Neural cell (in vitro differentiated cells): Measurements from ENCODE around the gene AKAP8L. TPM values are rescaled to one million over a fixed set of nuclear protein-coding genes. Genes with fewer than 3 reads are reported as not detected.

Source experiments
- H2AFZ ChIP-seq: fragments of 200-600, 300-800 bp; sonication (generic), shearing (Covaris generic); 2 replicates; pipeline ENCODE4 v1.6.0; 2014; ENCODE audit warnings: low read depth, mild to moderate bottlenecking, antibody characterized with exemption, low read length, moderate library complexity
- H3F3A ChIP-seq: fragments of 200-600 bp; shearing (Covaris generic); 2 replicates; pipeline ENCODE4 v1.6.1; 2016; ENCODE audit warnings: mild to moderate bottlenecking, moderate library complexity, mixed read lengths, antibody characterized with exemption, low read length; ENCODE audit not compliant: insufficient read depth, poor library complexity, severe bottlenecking
- H3K27ac ChIP-seq: fragments of 200-600, 300-800 bp; sonication (generic), shearing (Covaris generic); 2 replicates; pipeline ENCODE4 v1.5.1; 2014; ENCODE audit warnings: mild to moderate bottlenecking, low read length, moderate library complexity
- H3K27me3 ChIP-seq: fragments of 300-800, 200-600 bp; sonication (generic), shearing (Covaris generic); 2 replicates; pipeline ENCODE4 v1.6.0; 2014; ENCODE audit warnings: mild to moderate bottlenecking, low read depth, low read length, moderate library complexity; ENCODE audit not compliant: insufficient read depth
- H3K36me3 ChIP-seq: fragments of 300-800, 200-600 bp; sonication (generic), shearing (Covaris generic); 2 replicates; pipeline ENCODE4 v1.5.1; 2014; ENCODE audit warnings: mild to moderate bottlenecking, antibody characterized with exemption, low read length, moderate library complexity; ENCODE audit not compliant: insufficient read depth
- H3K4me2 ChIP-seq: fragments of 300-800, 200-600 bp; sonication (generic), shearing (Covaris generic); 2 replicates; pipeline ENCODE4 v1.6.0; 2014; ENCODE audit warnings: mild to moderate bottlenecking, low read length
- H3K4me3 ChIP-seq: fragments of 300-800, 200-600 bp; sonication (generic), shearing (Covaris generic); 2 replicates; pipeline ENCODE4 v1.5.1; 2014; ENCODE audit warnings: mild to moderate bottlenecking, low read length, moderate library complexity
- H3K79me2 ChIP-seq: fragments of 200-600 bp; shearing (Covaris generic); replicated peaks from 2 replicates; pipeline ENCODE4 v1.6.0; 2014; ENCODE audit warnings: mild to moderate bottlenecking, low read length, moderate library complexity; ENCODE audit not compliant: insufficient read depth
- H3K9ac ChIP-seq: fragments of 300-800, 200-600 bp; sonication (generic), shearing (Covaris generic); 2 replicates; pipeline ENCODE4 v1.6.1; 2016; ENCODE audit warnings: mild to moderate bottlenecking, low read length, mixed read lengths
- H3K9me2 ChIP-seq: fragments of 200-600 bp; shearing (Covaris generic); 2 replicates; pipeline ENCODE4 v1.6.1; 2016; ENCODE audit warnings: mild to moderate bottlenecking, low read length, mixed read lengths; ENCODE audit not compliant: insufficient read depth
- H3K9me3 ChIP-seq: fragments of 200-600, 300-800 bp; sonication (generic), shearing (Covaris generic); 2 replicates; pipeline ENCODE4 v1.6.1; 2016; ENCODE audit warnings: mild to moderate bottlenecking, mixed run types, low read length, moderate library complexity, mixed read lengths
- H4K20me1 ChIP-seq: fragments of 200-600 bp; shearing (Covaris generic); 2 replicates; pipeline ENCODE4 v1.6.1; 2016; ENCODE audit warnings: mild to moderate bottlenecking, mixed run types; ENCODE audit not compliant: insufficient read depth
- EP300 ChIP-seq: fragments of 450-650 bp; conservative IDR thresholded peaks from 2 replicates; pipeline ENCODE4 v1.6.1; 2014; ENCODE audit warnings: antibody characterized with exemption, mild to moderate bottlenecking, moderate library complexity; ENCODE audit not compliant: poor library complexity, severe bottlenecking
- EZH2 ChIP-seq: fragments of 200-600, 300-800 bp; shearing (Covaris generic), sonication (generic); IDR thresholded peaks from 2 replicates; pipeline ENCODE4 v1.6.1; 2014; ENCODE audit warnings: antibody characterized with exemption, low read length, borderline replicate concordance, mild to moderate bottlenecking; ENCODE audit not compliant: insufficient read depth, poor library complexity, severe bottlenecking
- MXI1 ChIP-seq: fragments of 450-650 bp; conservative IDR thresholded peaks from 2 replicates; pipeline ENCODE4 v1.6.1; 2014; ENCODE audit warnings: antibody characterized with exemption, mild to moderate bottlenecking; ENCODE audit not compliant: poor library complexity, severe bottlenecking
- POLR2AphosphoS5 ChIP-seq: IDR thresholded peaks from 2 replicates; pipeline ENCODE4 v1.6.1; 2012
- RAD21 ChIP-seq: fragments of 450-650 bp; conservative IDR thresholded peaks from 2 replicates; pipeline ENCODE4 v1.6.1; 2014; ENCODE audit warnings: antibody characterized with exemption, mild to moderate bottlenecking, moderate library complexity
- SMC3 ChIP-seq: fragments of 450-650 bp; conservative IDR thresholded peaks from 2 replicates; pipeline ENCODE4 v1.6.1; 2014; ENCODE audit warnings: antibody characterized with exemption, mild to moderate bottlenecking, moderate library complexity; ENCODE audit not compliant: poor library complexity
- TAF1 ChIP-seq: IDR thresholded peaks from 2 replicates; pipeline ENCODE4 v1.6.1; 2012; ENCODE audit warnings: low read depth
- polyA plus RNA-seq: library from polyadenylated mRNA; depleted of rRNA; stranded (reverse); fragments of >200 nt; gene quantifications from 2 replicates; pipeline ENCODE4 v1.2.3, GENCODE V29; 2014
- TF ChIP-seq, protein P1 (sequence below): IDR thresholded peaks from 2 replicates; pipeline ENCODE4 v1.6.1; 2012; ENCODE audit warnings: borderline replicate concordance
- TF ChIP-seq, protein P2 (sequence below): fragments of 450-650 bp; IDR thresholded peaks from 2 replicates; pipeline ENCODE4 v1.5.1; 2014; ENCODE audit warnings: antibody characterized with exemption, mild to moderate bottlenecking, moderate library complexity; ENCODE audit not compliant: poor library complexity, severe bottlenecking

The AKAP8L gene
- polyA plus RNA-seq, 1 donor from 2014 or later = 281 TPM

DNA sequence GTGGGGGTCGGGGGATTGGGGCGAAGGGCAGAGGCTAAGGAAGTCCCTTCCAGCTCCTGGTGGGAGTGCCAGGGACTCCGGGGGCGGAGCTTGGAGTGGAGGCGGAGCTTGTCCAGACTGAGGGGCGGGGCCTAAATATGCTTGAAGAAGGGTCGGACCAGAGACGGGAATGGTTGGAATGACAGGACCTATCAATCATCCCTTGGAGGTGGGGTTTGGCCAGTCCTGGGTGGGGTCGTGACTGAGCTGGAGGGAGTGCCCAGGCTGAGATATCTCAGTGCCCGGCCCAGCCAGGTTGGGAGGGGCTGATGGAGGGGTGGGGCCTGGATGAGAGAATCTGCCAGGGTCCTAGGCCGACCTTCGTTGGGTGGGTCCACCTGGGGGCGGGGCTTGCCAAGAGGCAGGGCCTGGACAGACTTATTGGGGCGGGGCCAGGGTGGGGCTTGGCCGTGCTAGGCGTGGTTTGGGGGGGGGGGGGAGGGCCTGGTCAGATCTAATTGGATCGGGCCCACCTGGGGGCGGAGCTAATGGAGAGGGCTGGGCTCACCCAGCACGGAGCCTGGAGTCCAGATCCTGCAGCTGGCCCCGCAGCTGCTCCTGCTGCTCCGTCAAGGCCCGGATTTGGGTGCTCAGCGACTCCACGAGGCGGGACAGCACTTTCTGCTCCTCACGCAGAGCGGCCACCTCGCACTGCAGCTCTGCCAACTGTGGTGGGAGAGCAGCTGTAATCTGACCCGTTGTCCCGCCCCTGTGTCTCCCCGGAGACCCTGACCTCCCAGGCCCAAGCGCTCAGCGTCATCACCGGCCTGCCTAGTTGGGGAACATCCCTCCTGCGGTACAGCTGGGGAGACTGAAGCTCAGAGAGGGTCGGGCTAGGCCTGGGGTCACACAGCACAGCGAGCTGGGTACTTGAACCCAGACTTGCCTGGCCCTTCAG is 33.6 kb upstream of the AKAP8L start:
- Histone ChIP-seq H3K4me2 (no peak overlapping the region), H2AFZ (no peak overlapping the region), H3K4me3 (no peak overlapping the region), H3K9ac (no peak overlapping the region), H3K79me2 (peaks cover 3% of the 10 kb centered on the region), H3K27me3 (peaks cover 48% of the 10 kb centered on the region), H4K20me1 (no peaks in the 10 kb centered on the region), H3K36me3 (no peaks in the 10 kb centered on the region), H3K27ac (no peak overlapping the region), H3K9me2 (no peaks in the 10 kb centered on the region), H3K9me3 (no peaks in the 10 kb centered on the region), H3F3A (peaks cover 8% of the 10 kb centered on the region)
- no peak for TF ChIP-seq TAF1
- TF ChIP-seq, protein P1, sequence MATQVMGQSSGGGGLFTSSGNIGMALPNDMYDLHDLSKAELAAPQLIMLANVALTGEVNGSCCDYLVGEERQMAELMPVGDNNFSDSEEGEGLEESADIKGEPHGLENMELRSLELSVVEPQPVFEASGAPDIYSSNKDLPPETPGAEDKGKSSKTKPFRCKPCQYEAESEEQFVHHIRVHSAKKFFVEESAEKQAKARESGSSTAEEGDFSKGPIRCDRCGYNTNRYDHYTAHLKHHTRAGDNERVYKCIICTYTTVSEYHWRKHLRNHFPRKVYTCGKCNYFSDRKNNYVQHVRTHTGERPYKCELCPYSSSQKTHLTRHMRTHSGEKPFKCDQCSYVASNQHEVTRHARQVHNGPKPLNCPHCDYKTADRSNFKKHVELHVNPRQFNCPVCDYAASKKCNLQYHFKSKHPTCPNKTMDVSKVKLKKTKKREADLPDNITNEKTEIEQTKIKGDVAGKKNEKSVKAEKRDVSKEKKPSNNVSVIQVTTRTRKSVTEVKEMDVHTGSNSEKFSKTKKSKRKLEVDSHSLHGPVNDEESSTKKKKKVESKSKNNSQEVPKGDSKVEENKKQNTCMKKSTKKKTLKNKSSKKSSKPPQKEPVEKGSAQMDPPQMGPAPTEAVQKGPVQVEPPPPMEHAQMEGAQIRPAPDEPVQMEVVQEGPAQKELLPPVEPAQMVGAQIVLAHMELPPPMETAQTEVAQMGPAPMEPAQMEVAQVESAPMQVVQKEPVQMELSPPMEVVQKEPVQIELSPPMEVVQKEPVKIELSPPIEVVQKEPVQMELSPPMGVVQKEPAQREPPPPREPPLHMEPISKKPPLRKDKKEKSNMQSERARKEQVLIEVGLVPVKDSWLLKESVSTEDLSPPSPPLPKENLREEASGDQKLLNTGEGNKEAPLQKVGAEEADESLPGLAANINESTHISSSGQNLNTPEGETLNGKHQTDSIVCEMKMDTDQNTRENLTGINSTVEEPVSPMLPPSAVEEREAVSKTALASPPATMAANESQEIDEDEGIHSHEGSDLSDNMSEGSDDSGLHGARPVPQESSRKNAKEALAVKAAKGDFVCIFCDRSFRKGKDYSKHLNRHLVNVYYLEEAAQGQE = no peak
- TF ChIP-seq EZH2 = no peak
- no peak for TF ChIP-seq RAD21
- no peak for TF ChIP-seq SMC3
- TF ChIP-seq MXI1 = no peak
- TF ChIP-seq, protein P2, sequence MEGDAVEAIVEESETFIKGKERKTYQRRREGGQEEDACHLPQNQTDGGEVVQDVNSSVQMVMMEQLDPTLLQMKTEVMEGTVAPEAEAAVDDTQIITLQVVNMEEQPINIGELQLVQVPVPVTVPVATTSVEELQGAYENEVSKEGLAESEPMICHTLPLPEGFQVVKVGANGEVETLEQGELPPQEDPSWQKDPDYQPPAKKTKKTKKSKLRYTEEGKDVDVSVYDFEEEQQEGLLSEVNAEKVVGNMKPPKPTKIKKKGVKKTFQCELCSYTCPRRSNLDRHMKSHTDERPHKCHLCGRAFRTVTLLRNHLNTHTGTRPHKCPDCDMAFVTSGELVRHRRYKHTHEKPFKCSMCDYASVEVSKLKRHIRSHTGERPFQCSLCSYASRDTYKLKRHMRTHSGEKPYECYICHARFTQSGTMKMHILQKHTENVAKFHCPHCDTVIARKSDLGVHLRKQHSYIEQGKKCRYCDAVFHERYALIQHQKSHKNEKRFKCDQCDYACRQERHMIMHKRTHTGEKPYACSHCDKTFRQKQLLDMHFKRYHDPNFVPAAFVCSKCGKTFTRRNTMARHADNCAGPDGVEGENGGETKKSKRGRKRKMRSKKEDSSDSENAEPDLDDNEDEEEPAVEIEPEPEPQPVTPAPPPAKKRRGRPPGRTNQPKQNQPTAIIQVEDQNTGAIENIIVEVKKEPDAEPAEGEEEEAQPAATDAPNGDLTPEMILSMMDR = no peak
- TF ChIP-seq POLR2AphosphoS5 = no peak
- TF ChIP-seq EP300 = no peak

DNA sequence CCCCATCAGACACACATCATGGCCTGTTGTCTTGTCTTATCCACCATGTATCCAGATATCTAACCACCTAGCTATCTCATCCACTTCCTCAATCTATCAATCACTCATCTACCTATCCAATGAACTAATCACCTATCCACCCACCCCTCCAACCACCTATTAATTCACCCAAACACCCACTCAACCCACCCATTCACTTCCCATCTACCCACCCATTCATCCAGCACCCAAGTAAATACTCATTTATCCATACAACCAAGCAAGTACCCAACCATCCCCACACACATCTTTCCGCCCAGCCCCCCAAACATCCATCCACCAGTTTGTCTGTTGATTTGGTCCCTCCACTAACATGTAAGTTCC is 31.7 kb upstream of the AKAP8L start:
- no peaks in the 10 kb centered on the region for H3K9me2 ChIP-seq
- no peak for TF ChIP-seq EP300
- no peak for TF ChIP-seq MXI1
- TF ChIP-seq, protein P1 = no peak
- TF ChIP-seq RAD21 = no peak
- TF ChIP-seq, protein P2 = no peak
- no peak for TF ChIP-seq POLR2AphosphoS5
- TF ChIP-seq EZH2 = no peak
- no peak for TF ChIP-seq TAF1
- TF ChIP-seq SMC3 = no peak
- no peak overlapping the region for H3K9ac ChIP-seq
- H3K79me2 ChIP-seq = peaks cover 3% of the 10 kb centered on the region
- H3K36me3 ChIP-seq = no peaks in the 10 kb centered on the region
- peak overlapping the region; percentile 31 for H3K27ac ChIP-seq
- no peaks in the 10 kb centered on the region for H4K20me1 ChIP-seq
- no peaks in the 10 kb centered on the region for H3K9me3 ChIP-seq
- H3K4me2 ChIP-seq = peak overlapping the region; percentile 10
- H3F3A ChIP-seq = peaks cover 8% of the 10 kb centered on the region
- H3K27me3 ChIP-seq = peaks cover 29% of the 10 kb centered on the region
- peak overlapping the region; percentile 58 for H3K4me3 ChIP-seq
- peak overlapping the region; percentile 60 for H2AFZ ChIP-seq
